ENCODE measurements around the gene MYL12B.
A peak's percentile ranks its signal among the peaks of the same experiment; 100 is the strongest.

MYL12B gene

GRCh38 chr18:3234457-3234856 is 27.5 kb upstream of the MYL12B start:
- DNase-seq, result peak in 38 of 56 donors; percentile 2 to 75 (median 26)

GRCh38 chr18:3235846-3236245 is 26.1 kb upstream of the MYL12B start:
- no peak for DNase-seq

GRCh38 chr18:3236470-3236869 is 25.5 kb upstream of the MYL12B start:
- DNase-seq, result no peak

GRCh38 chr18:3238742-3239141 is 23.2 kb upstream of the MYL12B start:
- no peak for DNase-seq

- no peak for DNase-seq
Observed at GRCh38 chr18:3245185-3245564, 16.8 kb upstream of the MYL12B start.

GRCh38 chr18:3245853-3246634 is 15.9 kb upstream of the MYL12B start:
- peak in 54 of 56 donors; percentile 29 to 88 (median 72) for DNase-seq

GRCh38 chr18:3246635-3247239 is 15.2 kb upstream of the MYL12B start:
- peak in 31 of 56 donors; percentile 5 to 73 (median 32) for DNase-seq

GRCh38 chr18:3247240-3248061 is 14.5 kb upstream of the MYL12B start, which contains the start of gene MYL12A:
Gene MYL12A, plus strand, starts transcription at chr18:3247801. Its CDS starts 5,447 bp downstream, at chr18:3253248.
- DNase-seq, result peak; percentile 43 to 95 (median 86)

- DNase-seq, result peak in 6 of 56 donors; percentile 35 to 59 (median 46)
Observed at GRCh38 chr18:3248062-3248657, 13.8 kb upstream of the MYL12B start.

GRCh38 chr18:3248658-3249359 is 13.1 kb upstream of the MYL12B start:
- no peak for DNase-seq

GRCh38 chr18:3250237-3251107 is 11.5 kb upstream of the MYL12B start:
- DNase-seq, result no peak

GRCh38 chr18:3251249-3251962 is 10.5 kb upstream of the MYL12B start:
- no peak for DNase-seq

- DNase-seq, result no peak
Observed at GRCh38 chr18:3251963-3252277, 10.0 kb upstream of the MYL12B start.

GRCh38 chr18:3252843-3253242 is 9.1 kb upstream of the MYL12B start:
- DNase-seq, result no peak

GRCh38 chr18:3254725-3255124 is 7.2 kb upstream of the MYL12B start:
- no peak for DNase-seq

GRCh38 chr18:3255611-3256165 is 6.2 kb upstream of the MYL12B start:
- no peak for DNase-seq

- no peak for DNase-seq
Observed at GRCh38 chr18:3256693-3257626, 5.0 kb upstream of the MYL12B start.

GRCh38 chr18:3257627-3258120 is 4.3 kb upstream of the MYL12B start:
- DNase-seq, result no peak
